A673 (cell line): ENCODE measurements around the gene KCNT2. TPM values are rescaled to one million over a fixed set of nuclear protein-coding genes. Genes with fewer than 3 reads are reported as not detected.

Experiments
- BruUV-seq: library from RNA; stranded (reverse); fragments of 400-500 nt; replicated peaks from 2 replicates; lab custom pipeline; 2021; lab: Mats Ljungman, UMichigan
- CTCF ChIA-PET: fragments of 300-600 bp; sonication (Branson Sonifier 250); formaldehyde crosslinking; loops from one replicate; lab custom pipeline; 2022; ENCODE audit warnings: antibody characterized with exemption; lab: Charles Lee
- POLR2A ChIA-PET: fragments of 300-600 bp; sonication (Branson Sonifier 250); formaldehyde crosslinking; loops from one replicate; lab custom pipeline; 2022; ENCODE audit warnings: antibody characterized with exemption; ENCODE audit not compliant: low non-redundant PET; lab: Charles Lee
- DNase-seq: peaks from one replicate; pipeline ENCODE4 v3.0.0-alpha.2; 2015; ENCODE audit warnings: low spot score
- H3K27ac ChIP-seq: fragments of 200-600 bp; sonication (generic); 2 replicates; pipeline ENCODE4 v1.5.1; 2016; ENCODE audit warnings: mixed run types, low read depth, mild to moderate bottlenecking, mixed read lengths, antibody characterized with exemption, low read length; ENCODE audit not compliant: poor library complexity, severe bottlenecking
- H3K27me3 ChIP-seq: fragments of 200-600 bp; sonication (generic); replicated peaks from 2 replicates; pipeline ENCODE4 v1.6.1; 2017; ENCODE audit warnings: mixed run types, low read depth, mild to moderate bottlenecking, mixed read lengths, antibody characterized with exemption, low read length; ENCODE audit not compliant: insufficient read depth, poor library complexity
- H3K36me3 ChIP-seq: fragments of 200-600 bp; sonication (generic); 2 replicates; pipeline ENCODE4 v1.6.1; 2016; ENCODE audit warnings: mixed run types, mild to moderate bottlenecking, mixed read lengths, antibody characterized with exemption, low read length; ENCODE audit not compliant: insufficient read depth, poor library complexity, severe bottlenecking
- H3K4me1 ChIP-seq: fragments of 200-600 bp; sonication (generic); 2 replicates; pipeline ENCODE4 v1.6.1; 2017; ENCODE audit warnings: mixed run types, mild to moderate bottlenecking, mixed read lengths, antibody characterized with exemption, low read length; ENCODE audit not compliant: insufficient read depth, poor library complexity, severe bottlenecking
- H3K4me3 ChIP-seq: fragments of 200-600 bp; sonication (generic); 2 replicates; pipeline ENCODE4 v1.5.1; 2016; ENCODE audit warnings: low read depth, mixed run types, mild to moderate bottlenecking, mixed read lengths, low read length; ENCODE audit not compliant: poor library complexity, severe bottlenecking
- H3K9me3 ChIP-seq: fragments of 200-600 bp; sonication (generic); 2 replicates; pipeline ENCODE4 v1.6.1; 2016; ENCODE audit warnings: mixed run types, low read depth, mild to moderate bottlenecking, mixed read lengths, antibody characterized with exemption, low read length; ENCODE audit not compliant: poor library complexity, severe bottlenecking
- CTCF ChIP-seq: fragments of 300-800, 200-600 bp; sonication (generic); conservative IDR thresholded peaks from 2 replicates; pipeline ENCODE4 v1.5.1; 2017; ENCODE audit warnings: low read depth, mild to moderate bottlenecking, antibody characterized with exemption, low read length, moderate library complexity, mixed read lengths
- EZH2 ChIP-seq: fragments of 200-600 bp; sonication (generic); IDR thresholded peaks from 2 replicates; pipeline ENCODE4 v1.6.1; 2017; ENCODE audit warnings: borderline replicate concordance, low read depth, mild to moderate bottlenecking, mixed read lengths, antibody characterized with exemption, low read length; ENCODE audit not compliant: poor library complexity, severe bottlenecking
- intact Hi-C: fragments of 100-400 bp; cut with micrococcal nuclease; formaldehyde crosslinking; loops from one replicate; pipeline ENCODE4 v1.10.0; 2022; ENCODE audit not compliant: unreplicated experiment
- total RNA-seq: library from RNA; stranded (reverse); gene quantifications from 2 replicates; pipeline ENCODE4 v1.2.3, GENCODE V29; 2021

Gene KCNT2
- total RNA-seq, 1 experiment from 2014 or later = 1.2 TPM

- Histone ChIP-seq H3K27me3 (no peaks in the 10 kb centered on the region), H3K36me3 (no peaks in the 10 kb centered on the region), H3K27ac (no peak overlapping the region), H3K4me1 (no peaks in the 10 kb centered on the region), H3K4me3 (no peak overlapping the region), H3K9me3 (no peaks in the 10 kb centered on the region)
- POLR2A ChIA-PET = no interaction called here
- no TSS peak for BruUV-seq
- intact Hi-C loops = no loop called here
- CTCF ChIA-PET = no interaction called here
- TF ChIP-seq CTCF (no peak), EZH2 (no peak)
- no peak for DNase-seq
Measured at GRCh38 chr1:196444634-196445033, 163.6 kb downstream of the KCNT2 start.

GRCh38 chr1:196442366-196442765 is 165.9 kb downstream of the KCNT2 start:
- intact Hi-C loops = no loop called here
- no peak for TF ChIP-seq CTCF
- TF ChIP-seq EZH2 = no peak
- Histone ChIP-seq H3K36me3 (no peaks in the 10 kb centered on the region), H3K27me3 (no peaks in the 10 kb centered on the region), H3K4me3 (no peak overlapping the region), H3K4me1 (no peaks in the 10 kb centered on the region), H3K27ac (no peak overlapping the region), H3K9me3 (no peaks in the 10 kb centered on the region)
- CTCF ChIA-PET = no interaction called here
- no peak for DNase-seq
- POLR2A ChIA-PET = no interaction called here
- no TSS peak for BruUV-seq

GRCh38 chr1:196440711-196441110 is 167.5 kb downstream of the KCNT2 start:
- intact Hi-C loops = no loop called here
- Histone ChIP-seq H3K4me1 (no peaks in the 10 kb centered on the region), H3K9me3 (no peaks in the 10 kb centered on the region), H3K36me3 (no peaks in the 10 kb centered on the region), H3K4me3 (no peak overlapping the region), H3K27me3 (no peaks in the 10 kb centered on the region), H3K27ac (no peak overlapping the region)
- DNase-seq = no peak
- POLR2A ChIA-PET = interaction anchor here (0.9 kb wide), 1 partner anchor 31 kb away, joined by 3 read pairs; no protein-coding TSS in a partner anchor
- CTCF ChIA-PET = no interaction called here
- TF ChIP-seq CTCF = no peak
- TF ChIP-seq EZH2 = no peak
- BruUV-seq = no TSS peak
